Activated B cell treated with CpG ODN at 0.5 μM for 24 hours (primary cell): ENCODE results near the gene PURA. TPM values are rescaled to one million over a fixed set of nuclear protein-coding genes. Genes with fewer than 3 reads are reported as not detected.

Source experiments
- ATAC-seq: fragments of 200-7000 bp; cut with Tn5 transposase; one replicate; pipeline ENCODE4 v1.10.0; 2021; ENCODE audit warnings: low read depth, mild to moderate bottlenecking, moderate library complexity
- CTCF ChIA-PET: fragments of 350-600 bp; sonication (Branson Sonifier 250); formaldehyde crosslinking; loops from one replicate; lab custom pipeline; 2021; ENCODE audit warnings: antibody characterized with exemption; lab: Charles Lee
- POLR2A ChIA-PET: fragments of 350-600 bp; sonication (Branson Sonifier 250); formaldehyde crosslinking; loops from one replicate; lab custom pipeline; 2021; ENCODE audit warnings: antibody characterized with exemption; lab: Charles Lee
- DNase-seq: peaks from one replicate; pipeline ENCODE4 v3.0.0; 2022
- H3K27ac Mint-ChIP-seq: one replicate; pipeline ENCODE4 v1.8.0; 2020; ENCODE audit warnings: mixed read lengths
- H3K27me3 Mint-ChIP-seq: one replicate; pipeline ENCODE4 v1.8.0; 2021; ENCODE audit warnings: mixed read lengths
- H3K36me3 Mint-ChIP-seq: one replicate; pipeline ENCODE4 v1.8.0; 2021; ENCODE audit warnings: low read depth, mixed read lengths
- H3K4me1 Mint-ChIP-seq: one replicate; pipeline ENCODE4 v1.8.0; 2021; ENCODE audit warnings: mixed read lengths
- H3K4me3 Mint-ChIP-seq: one replicate; pipeline ENCODE4 v1.8.0; 2020; ENCODE audit warnings: mild to moderate bottlenecking, mixed read lengths
- H3K9me3 Mint-ChIP-seq: one replicate; pipeline ENCODE4 v1.8.0; 2020; ENCODE audit warnings: mixed read lengths
- intact Hi-C: fragments of 100-400 bp; cut with micrococcal nuclease; formaldehyde crosslinking; loops from one replicate; pipeline ENCODE4 v1.15.1; 2024
- total RNA-seq: library from RNA; stranded (reverse); gene quantifications from 2 replicates; pipeline ENCODE4 v1.2.3, GENCODE V29; 2022
- TF ChIP-seq, protein P1 (sequence below): fragments of 200-600 bp; IDR thresholded peaks from one replicate; pipeline ENCODE4 v1.8.0; 2022; ENCODE audit warnings: antibody characterized with exemption, mild to moderate bottlenecking

The PURA gene
- total RNA-seq, 1 donor from 2014 or later, result 14.9 TPM

DNA sequence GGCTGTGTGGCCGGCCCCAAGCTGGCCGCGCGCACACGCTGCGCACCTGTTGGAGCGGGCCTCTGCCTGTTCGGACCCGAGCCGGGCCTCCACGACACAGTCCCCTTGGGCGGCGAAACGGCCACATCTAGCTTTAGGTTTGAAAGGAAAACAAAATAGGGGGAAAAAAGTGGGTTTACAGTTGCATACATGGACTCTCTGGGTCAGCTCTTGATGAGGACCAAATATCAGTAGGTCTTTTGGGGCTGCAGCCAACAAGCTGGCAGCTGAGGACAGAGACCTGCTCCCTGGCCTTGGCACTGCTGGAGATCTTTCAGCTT, 32.6 kb downstream of the PURA start:
- H3K27ac Mint-ChIP-seq, result no peak overlapping the region
- no peak for ATAC-seq
- no peak for DNase-seq
- H3K27me3 Mint-ChIP-seq, result peaks cover 21% of the 10 kb centered on the region
- intact Hi-C loops, result no loop called here
- ChIA-PET POLR2A (interaction anchor here (0.6 to 0.7 kb wide), 2 partner anchors 33 to 1490 kb away, joined by 3 read pairs; partner anchors contain the start of genes PURA and RELL2), CTCF (interaction anchor here (1.1 to 6.5 kb wide), 8 partner anchors 10 to 73 kb away, joined by 3 to 116 read pairs (median 8); partner anchors contain the start of gene PURA)
- TF ChIP-seq, protein P1, sequence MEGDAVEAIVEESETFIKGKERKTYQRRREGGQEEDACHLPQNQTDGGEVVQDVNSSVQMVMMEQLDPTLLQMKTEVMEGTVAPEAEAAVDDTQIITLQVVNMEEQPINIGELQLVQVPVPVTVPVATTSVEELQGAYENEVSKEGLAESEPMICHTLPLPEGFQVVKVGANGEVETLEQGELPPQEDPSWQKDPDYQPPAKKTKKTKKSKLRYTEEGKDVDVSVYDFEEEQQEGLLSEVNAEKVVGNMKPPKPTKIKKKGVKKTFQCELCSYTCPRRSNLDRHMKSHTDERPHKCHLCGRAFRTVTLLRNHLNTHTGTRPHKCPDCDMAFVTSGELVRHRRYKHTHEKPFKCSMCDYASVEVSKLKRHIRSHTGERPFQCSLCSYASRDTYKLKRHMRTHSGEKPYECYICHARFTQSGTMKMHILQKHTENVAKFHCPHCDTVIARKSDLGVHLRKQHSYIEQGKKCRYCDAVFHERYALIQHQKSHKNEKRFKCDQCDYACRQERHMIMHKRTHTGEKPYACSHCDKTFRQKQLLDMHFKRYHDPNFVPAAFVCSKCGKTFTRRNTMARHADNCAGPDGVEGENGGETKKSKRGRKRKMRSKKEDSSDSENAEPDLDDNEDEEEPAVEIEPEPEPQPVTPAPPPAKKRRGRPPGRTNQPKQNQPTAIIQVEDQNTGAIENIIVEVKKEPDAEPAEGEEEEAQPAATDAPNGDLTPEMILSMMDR, result no peak
- no peak overlapping the region for H3K4me3 Mint-ChIP-seq
- H3K36me3 Mint-ChIP-seq, result no peaks in the 10 kb centered on the region
- no peaks in the 10 kb centered on the region for H3K9me3 Mint-ChIP-seq
- peaks cover 26% of the 10 kb centered on the region for H3K4me1 Mint-ChIP-seq

DNA sequence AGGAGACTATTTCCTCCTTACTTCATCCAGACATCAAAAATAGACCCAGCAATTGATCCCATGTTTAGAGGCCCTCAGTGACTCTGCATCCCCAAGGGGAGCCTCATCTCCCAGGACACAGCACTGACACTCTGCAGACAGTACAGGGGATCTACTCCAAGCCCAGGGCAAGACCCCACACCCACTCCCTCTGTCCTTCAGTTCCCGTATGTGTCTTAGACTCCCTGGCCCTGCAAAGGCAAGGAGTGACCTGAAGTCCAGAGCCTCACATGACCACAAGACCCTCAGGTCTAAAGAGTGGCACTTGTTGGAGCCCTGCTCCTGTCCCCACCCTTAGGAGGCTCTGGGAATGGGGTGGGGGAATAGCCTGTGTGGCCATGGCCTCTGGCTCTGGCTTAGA, 33.6 kb downstream of the PURA start:
- ATAC-seq, result no peak

DNA sequence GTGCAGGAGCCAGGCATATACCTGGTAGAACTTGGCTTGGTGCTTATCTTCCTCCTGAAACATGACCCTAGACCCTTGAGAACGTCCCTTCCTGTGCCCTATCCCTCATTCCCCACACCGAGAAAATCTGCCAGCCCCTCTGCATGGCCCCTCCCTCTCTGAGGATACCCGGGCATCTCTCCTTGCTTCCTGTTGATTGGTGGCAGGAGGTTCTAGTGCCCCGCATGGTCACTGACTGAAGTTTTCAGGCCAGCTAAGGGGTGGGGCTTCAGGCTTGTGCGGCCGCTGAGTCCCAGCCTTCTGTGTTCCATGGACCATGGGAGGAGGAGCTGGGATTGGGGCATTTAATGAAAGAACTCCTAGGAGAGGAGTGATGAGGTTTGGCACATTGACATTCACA, 34.6 kb downstream of the PURA start:
- CTCF ChIA-PET, result no interaction called here
- Mint-ChIP-seq H3K4me3 (no peak overlapping the region), H3K36me3 (no peaks in the 10 kb centered on the region), H3K4me1 (peaks cover 26% of the 10 kb centered on the region), H3K27me3 (peaks cover 21% of the 10 kb centered on the region), H3K27ac (no peak overlapping the region), H3K9me3 (no peaks in the 10 kb centered on the region)
- DNase-seq (no peak), ATAC-seq (no peak)
- TF ChIP-seq, protein P1, result no peak
- intact Hi-C loops, result no loop called here
- POLR2A ChIA-PET, result interaction anchor here (1.1 kb wide), 1 partner anchor 42 kb away, joined by 10 read pairs; no protein-coding TSS in a partner anchor

More for the DNA sequence above, 33.6 kb downstream of the PURA start:
- Mint-ChIP-seq H3K27me3 (peaks cover 21% of the 10 kb centered on the region), H3K4me1 (peaks cover 26% of the 10 kb centered on the region), H3K4me3 (no peak overlapping the region), H3K9me3 (no peaks in the 10 kb centered on the region), H3K27ac (no peak overlapping the region), H3K36me3 (no peaks in the 10 kb centered on the region)
- intact Hi-C loops, result no loop called here
- ChIA-PET POLR2A (no interaction called here), CTCF (interaction anchor here (6.5 kb wide), 1 partner anchor 33 kb away, joined by 59 read pairs; the partner anchor contains the start of gene PURA)
- TF ChIP-seq, protein P1, result no peak
- DNase-seq, result no peak

DNA sequence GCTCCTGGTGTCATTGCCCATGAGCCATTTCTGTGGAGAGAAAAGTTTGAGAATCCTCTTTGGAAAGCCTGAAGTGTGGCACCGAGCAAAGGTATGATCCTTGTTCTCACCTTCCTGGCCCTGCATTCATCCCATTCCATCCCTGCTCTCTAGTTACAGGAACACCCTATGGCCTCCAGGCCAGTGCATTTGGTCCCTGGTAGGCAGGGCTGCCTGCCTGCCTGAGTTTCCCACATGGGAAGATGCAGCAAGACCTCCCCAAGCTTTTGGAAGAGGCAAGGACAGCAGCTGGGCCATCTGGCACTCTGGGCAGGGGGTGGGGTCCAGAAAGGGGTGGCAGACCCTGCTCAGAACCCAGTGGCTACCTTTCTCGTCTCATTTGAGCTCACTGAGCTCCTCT, 36.3 kb downstream of the PURA start:
- no peak overlapping the region for H3K4me3 Mint-ChIP-seq
- H3K9me3 Mint-ChIP-seq, result no peaks in the 10 kb centered on the region
- intact Hi-C loops, result no loop called here
- POLR2A ChIA-PET, result no interaction called here
- H3K4me1 Mint-ChIP-seq, result peaks cover 14% of the 10 kb centered on the region
- no peak overlapping the region for H3K27ac Mint-ChIP-seq
- TF ChIP-seq, protein P1, result no peak
- no peaks in the 10 kb centered on the region for H3K36me3 Mint-ChIP-seq
- CTCF ChIA-PET, result interaction anchor here (1.0 to 1.3 kb wide), 2 partner anchors 76 to 78 kb away, joined by 3 to 4 read pairs; no protein-coding TSS in a partner anchor
- DNase-seq (no peak), ATAC-seq (no peak)
- peaks cover 13% of the 10 kb centered on the region for H3K27me3 Mint-ChIP-seq

DNA sequence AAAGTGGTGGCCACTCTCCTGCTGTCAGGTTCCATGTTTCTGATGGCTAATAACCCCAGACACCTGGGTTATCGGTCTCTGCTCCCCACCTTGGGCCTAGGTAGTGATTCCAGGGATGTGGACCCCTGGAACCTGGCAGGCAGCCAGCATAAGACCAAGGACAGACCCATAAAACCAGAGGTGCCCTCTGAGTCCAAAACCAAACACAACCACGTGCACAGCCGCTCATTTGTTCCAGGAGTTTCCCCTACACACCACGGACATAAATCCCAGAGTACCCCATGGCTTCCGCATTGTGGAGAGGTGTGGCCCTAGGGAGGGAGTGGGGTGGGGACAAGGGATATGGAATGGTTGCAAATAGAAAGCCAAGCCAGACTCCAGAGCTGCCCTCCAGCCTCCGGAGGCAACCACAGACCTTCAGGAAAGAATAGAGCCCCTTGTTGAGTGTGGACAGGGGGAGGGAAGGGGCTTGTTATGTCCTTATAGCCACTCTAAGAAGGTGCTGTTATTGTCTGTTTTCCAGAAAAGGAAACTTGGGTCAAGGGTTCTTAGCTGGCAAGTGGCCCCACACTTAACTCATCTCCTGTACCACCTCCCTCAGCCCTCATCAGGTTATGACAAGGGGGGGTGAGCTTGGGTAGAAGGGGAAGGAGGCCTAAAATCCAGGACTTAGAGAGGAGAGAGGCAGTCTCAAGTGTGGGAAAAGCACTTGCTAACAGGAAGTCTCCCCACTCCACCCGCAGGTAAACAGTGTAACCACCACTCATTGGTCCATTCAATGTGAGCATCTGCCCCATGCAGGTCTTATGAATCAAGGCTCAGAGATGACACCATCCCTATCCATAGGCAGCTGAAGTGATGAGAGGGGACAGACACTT, 37.5 kb downstream of the PURA start:
- CTCF ChIA-PET, result interaction anchor here (1.3 kb wide), 1 partner anchor 79 kb away, joined by 3 read pairs; no protein-coding TSS in a partner anchor
- Mint-ChIP-seq H3K9me3 (no peaks in the 10 kb centered on the region), H3K27ac (no peak overlapping the region), H3K4me3 (no peak overlapping the region), H3K4me1 (peaks cover 7% of the 10 kb centered on the region), H3K36me3 (no peaks in the 10 kb centered on the region), H3K27me3 (peaks cover 8% of the 10 kb centered on the region)
- POLR2A ChIA-PET, result no interaction called here
- TF ChIP-seq, protein P1, result no peak
- intact Hi-C loops, result no loop called here
- DNase-seq (no peak), ATAC-seq (no peak)
